Lower lobe of right lung (tissue), 2 donors: ENCODE results near the gene CRISP3. TPM values are rescaled to one million over a fixed set of nuclear protein-coding genes. Genes with fewer than 3 reads are reported as not detected.

Experiments
- ATAC-seq, 2 donors: fragments of 200-7000 bp; cut with Tn5 transposase; one replicate each; pipeline ENCODE4 v1.9.1; 2020 to 2022; ENCODE audit warnings: mild to moderate bottlenecking in 2 of 2, moderate library complexity in 2 of 2
- DNase-seq: peaks from one replicate; pipeline ENCODE4 v3.0.0-alpha.2; 2020
- H3K27ac ChIP-seq: fragments of 200-600 bp; one replicate; pipeline ENCODE4 v1.8.0; 2022
- H3K27me3 ChIP-seq: fragments of 200-600 bp; one replicate; pipeline ENCODE4 v1.8.0; 2022; ENCODE audit warnings: low read depth
- H3K36me3 ChIP-seq: fragments of 200-600 bp; one replicate; pipeline ENCODE4 v1.8.0; 2022; ENCODE audit warnings: mild to moderate bottlenecking
- H3K4me1 ChIP-seq: fragments of 200-600 bp; one replicate; pipeline ENCODE4 v1.8.0; 2022
- H3K4me3 ChIP-seq: fragments of 200-600 bp; one replicate; pipeline ENCODE4 v1.8.0; 2022; ENCODE audit warnings: mild to moderate bottlenecking
- H3K9me3 ChIP-seq: fragments of 200-600 bp; one replicate; pipeline ENCODE4 v1.8.0; 2022
- CTCF ChIP-seq: fragments of 200-600 bp; IDR thresholded peaks from one replicate; pipeline ENCODE4 v1.8.0; 2022; ENCODE audit warnings: antibody characterized with exemption, mild to moderate bottlenecking
- intact Hi-C: fragments of 100-400 bp; cut with DNase I; formaldehyde crosslinking; loops from one replicate; pipeline ENCODE4 v1.11.0; 2022
- total RNA-seq: library from RNA; stranded (reverse); fragmentation: NEBNext Ultra II Directional; extraction: Animal tissue kit (Norgen Biotek cat#: 25700); gene quantifications from one replicate; pipeline ENCODE4 v1.2.1, GENCODE V29; 2021
- donor health status: DM: no; HTN: yes; CAD: no; lungs with severe emphysema.

The CRISP3 gene
- total RNA-seq, 1 donor from 2014 or later, result 2.5 TPM

GRCh38 chr6:49782293-49782692 lies 38.1 kb upstream of the CRISP3 start:
- intact Hi-C loops, result no loop called here
- ATAC-seq, result no peak
- no peaks in the 10 kb centered on the region for H3K27me3 ChIP-seq
- no peaks in the 10 kb centered on the region for H3K36me3 ChIP-seq
- H3K27ac ChIP-seq, result no peak overlapping the region
- H3K4me1 ChIP-seq, result no peaks in the 10 kb centered on the region
- no peak for TF ChIP-seq CTCF
- H3K9me3 ChIP-seq, result no peaks in the 10 kb centered on the region
- H3K4me3 ChIP-seq, result no peak overlapping the region
- DNase-seq, result no peak

DNA sequence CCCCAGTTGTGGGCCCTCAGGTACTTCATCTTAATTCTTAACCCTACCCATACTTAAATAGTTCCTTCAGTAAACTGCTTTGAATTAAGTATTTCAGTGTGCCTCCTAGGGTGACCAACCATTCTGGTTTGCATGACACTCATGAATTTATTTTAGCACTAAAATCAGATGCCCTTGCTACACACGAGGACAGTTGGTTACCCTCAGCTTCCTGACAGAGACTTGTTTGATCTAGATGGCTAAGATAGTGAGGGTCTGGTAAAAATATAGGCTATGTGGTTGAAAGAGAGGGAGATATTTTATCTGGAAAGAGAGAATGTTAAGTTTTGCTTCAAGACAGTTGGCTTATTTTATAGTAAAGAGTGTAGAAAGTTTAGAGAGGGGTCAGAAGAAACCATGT lies 32.3 kb upstream of the CRISP3 start:
- TF ChIP-seq CTCF, result no peak
- no peak for ATAC-seq
- no peak for DNase-seq
- Histone ChIP-seq H3K36me3 (no peaks in the 10 kb centered on the region), H3K4me1 (no peaks in the 10 kb centered on the region), H3K27me3 (no peaks in the 10 kb centered on the region), H3K4me3 (no peak overlapping the region), H3K27ac (no peak overlapping the region), H3K9me3 (no peaks in the 10 kb centered on the region)
- intact Hi-C loops, result no loop called here

DNA sequence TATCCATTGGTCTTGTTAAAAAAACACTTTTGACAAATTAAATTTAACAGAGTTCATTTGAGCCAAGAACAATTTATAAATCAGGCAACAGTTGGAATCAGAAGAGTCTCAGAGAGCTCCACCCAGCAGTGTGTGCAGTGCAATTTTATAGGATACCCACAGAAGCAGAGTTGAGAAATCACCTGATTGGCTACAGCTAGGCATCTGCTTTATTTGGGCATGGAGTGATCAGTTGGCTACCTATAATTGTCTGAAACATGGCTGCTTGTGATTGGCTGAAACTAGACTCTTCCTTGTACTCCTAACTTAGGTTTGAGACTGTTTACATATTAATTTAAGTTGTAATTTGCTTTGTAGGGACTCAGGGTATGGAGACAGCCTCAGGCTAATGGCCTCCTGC lies 30.9 kb upstream of the CRISP3 start:
- no peak for DNase-seq
- Histone ChIP-seq H3K36me3 (no peaks in the 10 kb centered on the region), H3K27ac (no peak overlapping the region), H3K9me3 (no peaks in the 10 kb centered on the region), H3K4me3 (no peak overlapping the region), H3K27me3 (no peaks in the 10 kb centered on the region), H3K4me1 (no peaks in the 10 kb centered on the region)
- no peak for TF ChIP-seq CTCF
- intact Hi-C loops, result no loop called here
- ATAC-seq, result no peak

GRCh38 chr6:49772285-49772684 lies 28.1 kb upstream of the CRISP3 start:
- DNase-seq, result no peak
- Histone ChIP-seq H3K4me3 (no peak overlapping the region), H3K27ac (no peak overlapping the region), H3K36me3 (no peaks in the 10 kb centered on the region), H3K4me1 (no peaks in the 10 kb centered on the region), H3K9me3 (no peaks in the 10 kb centered on the region), H3K27me3 (no peaks in the 10 kb centered on the region)
- ATAC-seq, result no peak
- intact Hi-C loops, result no loop called here
- no peak for TF ChIP-seq CTCF

GRCh38 chr6:49766762-49767161 lies 22.6 kb upstream of the CRISP3 start:
- ATAC-seq, result no peak
- intact Hi-C loops, result no loop called here

More at GRCh38 chr6:49766762-49767161, 22.6 kb upstream of the CRISP3 start:
- H3K27ac ChIP-seq, result no peak overlapping the region
- no peaks in the 10 kb centered on the region for H3K4me1 ChIP-seq
- no peak for DNase-seq
- H3K9me3 ChIP-seq, result no peaks in the 10 kb centered on the region
- no peak for TF ChIP-seq CTCF
- H3K4me3 ChIP-seq, result no peak overlapping the region
- no peaks in the 10 kb centered on the region for H3K36me3 ChIP-seq
- H3K27me3 ChIP-seq, result no peaks in the 10 kb centered on the region
